GM23338 (cell line): ENCODE data around the gene TBC1D14. TPM values are rescaled to one million over a fixed set of nuclear protein-coding genes. Genes with fewer than 3 reads are reported as not detected.
A peak's percentile ranks its signal among the peaks of the same experiment; 100 is the strongest.

Source experiments
- ATAC-seq: fragments of 200-7000 bp; cut with Tn5 transposase; 3 replicates; pipeline ENCODE4 v1.9.1; 2020
- DNase-seq: peaks from one replicate; pipeline ENCODE4 v3.0.0-alpha.2; 2015; ENCODE audit warnings: low spot score
- H2AFZ ChIP-seq: fragments of 200-600 bp; sonication (generic); 2 replicates; pipeline ENCODE4 v1.8.0; 2016; ENCODE audit warnings: antibody characterized with exemption, mild to moderate bottlenecking, moderate library complexity
- H3F3A ChIP-seq: fragments of 200-600 bp; sonication (generic); replicated peaks from 2 replicates; pipeline ENCODE4 v1.8.0; 2017; ENCODE audit warnings: antibody characterized with exemption, mixed run types, low read depth
- H3K27ac ChIP-seq: fragments of 200-600 bp; sonication (generic); 2 replicates; pipeline ENCODE4 v1.6.1; 2016; ENCODE audit warnings: low read depth
- H3K27me3 ChIP-seq: fragments of 200-600 bp; sonication (generic); 2 replicates; pipeline ENCODE4 v1.8.0; 2016; ENCODE audit warnings: mild to moderate bottlenecking, mixed run types, moderate library complexity; ENCODE audit not compliant: insufficient read depth
- H3K36me3 ChIP-seq: fragments of 200-600 bp; sonication (generic); 2 replicates; pipeline ENCODE4 v1.8.0; 2016; ENCODE audit warnings: mild to moderate bottlenecking; ENCODE audit not compliant: insufficient read depth
- H3K4me1 ChIP-seq: fragments of 200-600 bp; sonication (generic); 2 replicates; pipeline ENCODE4 v1.8.0; 2016; ENCODE audit warnings: mild to moderate bottlenecking, moderate library complexity; ENCODE audit not compliant: insufficient read depth
- H3K4me2 ChIP-seq: fragments of 200-600 bp; sonication (generic); 2 replicates; pipeline ENCODE4 v1.7.1; 2017; ENCODE audit warnings: mixed run types
- H3K4me3 ChIP-seq: fragments of 200-600 bp; sonication (generic); 2 replicates; pipeline ENCODE4 v1.6.1; 2016; ENCODE audit warnings: mixed run types
- H3K79me2 ChIP-seq: fragments of 200-600 bp; sonication (generic); replicated peaks from 2 replicates; pipeline ENCODE4 v1.8.0; 2017; ENCODE audit warnings: mild to moderate bottlenecking; ENCODE audit not compliant: insufficient read depth
- H3K9me2 ChIP-seq: fragments of 200-600 bp; sonication (generic); 2 replicates; pipeline ENCODE4 v1.8.0; 2017; ENCODE audit not compliant: insufficient read depth
- H4K20me1 ChIP-seq: fragments of 200-600 bp; sonication (generic); replicated peaks from 2 replicates; pipeline ENCODE4 v1.8.0; 2017; ENCODE audit warnings: mild to moderate bottlenecking; ENCODE audit not compliant: insufficient read depth
- H3K27ac Mint-ChIP-seq: 2 replicates; pipeline ENCODE4 v1.8.0; 2020; ENCODE audit warnings: inconsistent platforms, mild to moderate bottlenecking, moderate library complexity, mixed read lengths
- H3K27me3 Mint-ChIP-seq: 3 replicates; pipeline ENCODE4 v1.8.0; 2022; ENCODE audit warnings: low read depth, mild to moderate bottlenecking, moderate library complexity, mixed read lengths, inconsistent platforms; ENCODE audit not compliant: insufficient read depth, poor library complexity
- H3K36me3 Mint-ChIP-seq: 3 replicates; pipeline ENCODE4 v1.8.0; 2021; ENCODE audit warnings: low read depth, mild to moderate bottlenecking, inconsistent platforms, moderate library complexity, mixed read lengths
- H3K4me1 Mint-ChIP-seq: 3 replicates; pipeline ENCODE4 v1.8.0; 2020; ENCODE audit warnings: mild to moderate bottlenecking, inconsistent platforms, mixed read lengths
- H3K4me3 Mint-ChIP-seq: 3 replicates; pipeline ENCODE4 v1.8.0; 2021; ENCODE audit warnings: moderate library complexity, mild to moderate bottlenecking, inconsistent platforms, mixed read lengths
- H3K9me3 Mint-ChIP-seq: 3 replicates; pipeline ENCODE4 v1.8.0; 2020; ENCODE audit warnings: moderate library complexity, mild to moderate bottlenecking, inconsistent platforms, mixed read lengths
- CREB1 ChIP-seq: fragments of 250-450 bp; sonication (Bioruptor Pico); IDR thresholded peaks from 2 replicates; pipeline ENCODE4 v1.5.0; 2020; ENCODE audit warnings: low read depth, mild to moderate bottlenecking, moderate library complexity
- EZH2phosphoT487 ChIP-seq: fragments of 200-600 bp; sonication (generic); IDR thresholded peaks from one replicate; pipeline ENCODE4 v1.8.1; 2018; ENCODE audit warnings: antibody characterized with exemption; ENCODE audit not compliant: unreplicated experiment
- JUNB ChIP-seq: IDR thresholded peaks from one replicate; pipeline ENCODE4 v1.6.1; 2016; ENCODE audit warnings: antibody characterized with exemption; ENCODE audit not compliant: unreplicated experiment
- POLR2AphosphoS5 ChIP-seq: IDR thresholded peaks from 2 replicates; pipeline ENCODE4 v1.6.1; 2016; ENCODE audit warnings: antibody characterized with exemption, low read depth
- STAT1 ChIP-seq: IDR thresholded peaks from one replicate; pipeline ENCODE4 v1.6.1; 2016; ENCODE audit warnings: antibody characterized with exemption; ENCODE audit not compliant: unreplicated experiment
- ZNF114 ChIP-seq: fragments of 250-450 bp; sonication (Bioruptor Pico); IDR thresholded peaks from 2 replicates; pipeline ENCODE4 v1.5.0; 2020; ENCODE audit warnings: mild to moderate bottlenecking, moderate library complexity
- ZNF331 ChIP-seq: fragments of 250-450 bp; sonication (Bioruptor Pico); IDR thresholded peaks from 2 replicates; pipeline ENCODE4 v1.5.0; 2020; ENCODE audit warnings: low read depth, mild to moderate bottlenecking, moderate library complexity
- polyA plus RNA-seq: library from polyadenylated mRNA; unstranded; fragments of >200 nt; fragmentation: Nextera tagmentation; extraction: Ambion mirVana; gene quantifications from 2 replicates; pipeline ENCODE4 v1.2.1, GENCODE V29; 2016
- total RNA-seq: library from RNA; depleted of rRNA; stranded (reverse); fragments of >200 nt; shearing (Covaris generic); gene quantifications from 2 replicates; pipeline ENCODE4 v1.2.3, GENCODE V29; 2014
- TF ChIP-seq, protein P1 (sequence below): fragments of 250-450 bp; sonication (Bioruptor Pico); IDR thresholded peaks from 2 replicates; pipeline ENCODE4 v1.5.0; 2020; ENCODE audit warnings: mild to moderate bottlenecking, moderate library complexity

The TBC1D14 gene
- total and polyA plus RNA-seq, 2 experiments from 2014 or later, result 18.2 to 59.7 TPM

DNA sequence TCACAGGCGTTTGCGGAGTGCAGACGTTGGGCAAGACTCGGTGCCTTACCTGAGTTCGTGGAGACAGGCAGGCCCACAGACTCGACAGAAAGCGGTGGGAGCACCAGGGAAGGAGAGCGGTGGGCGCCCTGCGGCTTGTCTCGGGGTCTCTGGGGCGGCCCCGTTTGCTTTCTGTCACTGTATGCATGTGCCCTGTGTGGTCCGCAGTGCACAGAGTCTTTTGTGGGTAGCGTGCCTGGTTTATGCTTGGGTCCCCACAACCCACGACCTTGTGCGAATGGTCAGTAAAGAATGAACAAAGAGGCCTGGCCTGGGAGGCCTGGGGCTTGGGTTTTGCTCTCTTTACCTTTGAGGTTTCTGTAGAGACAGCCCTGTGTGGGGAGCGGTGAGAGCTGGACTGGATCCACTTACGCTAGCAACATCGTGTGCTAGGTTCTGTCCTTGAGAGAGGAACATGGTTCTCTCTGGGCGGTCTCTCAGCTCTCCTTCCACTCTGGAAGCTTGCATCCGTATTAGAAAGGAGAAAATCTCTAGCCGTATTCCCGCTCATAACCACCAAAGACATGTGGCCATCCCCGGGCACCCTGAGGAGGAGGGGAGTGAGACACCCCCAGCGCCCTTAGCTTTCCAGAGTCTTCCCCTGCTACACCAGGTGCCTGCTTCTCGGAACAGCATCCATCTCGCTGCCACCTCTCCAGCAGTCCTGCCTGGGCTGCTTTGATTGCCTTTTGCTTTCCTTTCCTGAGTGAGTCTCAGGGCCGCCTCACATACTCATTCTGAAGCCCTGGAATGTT is 134.7 kb downstream of the TBC1D14 start:
- H3K79me2 ChIP-seq, result peaks cover 53% of the 10 kb centered on the region
- H3K27ac Mint-ChIP-seq, result no peak overlapping the region

More for the DNA sequence above, 134.7 kb downstream of the TBC1D14 start:
- ATAC-seq, result no peak
- H3K27me3 ChIP-seq, result peaks cover 32% of the 10 kb centered on the region
- Mint-ChIP-seq H3K27me3 (peaks cover 32% of the 10 kb centered on the region), H3K36me3 (no peaks in the 10 kb centered on the region; the same call in 2 of the 3 replicates), H3K4me3 (peak overlapping the region; percentile 84), H3K4me1 (peaks cover 51% of the 10 kb centered on the region), H3K9me3 (no peaks in the 10 kb centered on the region; the same call in 1 of the 3 replicates)
- H3K4me1 ChIP-seq, result peaks cover 9% of the 10 kb centered on the region; the same call in 1 of the 2 replicates
- H2AFZ ChIP-seq, result no peak overlapping the region
- TF ChIP-seq JUNB (no peak), POLR2AphosphoS5 (no peak), ZNF114 (CRISPR knock-in tag) (no peak), ZNF331 (CRISPR knock-in tag) (no peak), CREB1 (CRISPR knock-in tag) (no peak), EZH2phosphoT487 (no peak), STAT1 (no peak)
- TF ChIP-seq, protein P1, sequence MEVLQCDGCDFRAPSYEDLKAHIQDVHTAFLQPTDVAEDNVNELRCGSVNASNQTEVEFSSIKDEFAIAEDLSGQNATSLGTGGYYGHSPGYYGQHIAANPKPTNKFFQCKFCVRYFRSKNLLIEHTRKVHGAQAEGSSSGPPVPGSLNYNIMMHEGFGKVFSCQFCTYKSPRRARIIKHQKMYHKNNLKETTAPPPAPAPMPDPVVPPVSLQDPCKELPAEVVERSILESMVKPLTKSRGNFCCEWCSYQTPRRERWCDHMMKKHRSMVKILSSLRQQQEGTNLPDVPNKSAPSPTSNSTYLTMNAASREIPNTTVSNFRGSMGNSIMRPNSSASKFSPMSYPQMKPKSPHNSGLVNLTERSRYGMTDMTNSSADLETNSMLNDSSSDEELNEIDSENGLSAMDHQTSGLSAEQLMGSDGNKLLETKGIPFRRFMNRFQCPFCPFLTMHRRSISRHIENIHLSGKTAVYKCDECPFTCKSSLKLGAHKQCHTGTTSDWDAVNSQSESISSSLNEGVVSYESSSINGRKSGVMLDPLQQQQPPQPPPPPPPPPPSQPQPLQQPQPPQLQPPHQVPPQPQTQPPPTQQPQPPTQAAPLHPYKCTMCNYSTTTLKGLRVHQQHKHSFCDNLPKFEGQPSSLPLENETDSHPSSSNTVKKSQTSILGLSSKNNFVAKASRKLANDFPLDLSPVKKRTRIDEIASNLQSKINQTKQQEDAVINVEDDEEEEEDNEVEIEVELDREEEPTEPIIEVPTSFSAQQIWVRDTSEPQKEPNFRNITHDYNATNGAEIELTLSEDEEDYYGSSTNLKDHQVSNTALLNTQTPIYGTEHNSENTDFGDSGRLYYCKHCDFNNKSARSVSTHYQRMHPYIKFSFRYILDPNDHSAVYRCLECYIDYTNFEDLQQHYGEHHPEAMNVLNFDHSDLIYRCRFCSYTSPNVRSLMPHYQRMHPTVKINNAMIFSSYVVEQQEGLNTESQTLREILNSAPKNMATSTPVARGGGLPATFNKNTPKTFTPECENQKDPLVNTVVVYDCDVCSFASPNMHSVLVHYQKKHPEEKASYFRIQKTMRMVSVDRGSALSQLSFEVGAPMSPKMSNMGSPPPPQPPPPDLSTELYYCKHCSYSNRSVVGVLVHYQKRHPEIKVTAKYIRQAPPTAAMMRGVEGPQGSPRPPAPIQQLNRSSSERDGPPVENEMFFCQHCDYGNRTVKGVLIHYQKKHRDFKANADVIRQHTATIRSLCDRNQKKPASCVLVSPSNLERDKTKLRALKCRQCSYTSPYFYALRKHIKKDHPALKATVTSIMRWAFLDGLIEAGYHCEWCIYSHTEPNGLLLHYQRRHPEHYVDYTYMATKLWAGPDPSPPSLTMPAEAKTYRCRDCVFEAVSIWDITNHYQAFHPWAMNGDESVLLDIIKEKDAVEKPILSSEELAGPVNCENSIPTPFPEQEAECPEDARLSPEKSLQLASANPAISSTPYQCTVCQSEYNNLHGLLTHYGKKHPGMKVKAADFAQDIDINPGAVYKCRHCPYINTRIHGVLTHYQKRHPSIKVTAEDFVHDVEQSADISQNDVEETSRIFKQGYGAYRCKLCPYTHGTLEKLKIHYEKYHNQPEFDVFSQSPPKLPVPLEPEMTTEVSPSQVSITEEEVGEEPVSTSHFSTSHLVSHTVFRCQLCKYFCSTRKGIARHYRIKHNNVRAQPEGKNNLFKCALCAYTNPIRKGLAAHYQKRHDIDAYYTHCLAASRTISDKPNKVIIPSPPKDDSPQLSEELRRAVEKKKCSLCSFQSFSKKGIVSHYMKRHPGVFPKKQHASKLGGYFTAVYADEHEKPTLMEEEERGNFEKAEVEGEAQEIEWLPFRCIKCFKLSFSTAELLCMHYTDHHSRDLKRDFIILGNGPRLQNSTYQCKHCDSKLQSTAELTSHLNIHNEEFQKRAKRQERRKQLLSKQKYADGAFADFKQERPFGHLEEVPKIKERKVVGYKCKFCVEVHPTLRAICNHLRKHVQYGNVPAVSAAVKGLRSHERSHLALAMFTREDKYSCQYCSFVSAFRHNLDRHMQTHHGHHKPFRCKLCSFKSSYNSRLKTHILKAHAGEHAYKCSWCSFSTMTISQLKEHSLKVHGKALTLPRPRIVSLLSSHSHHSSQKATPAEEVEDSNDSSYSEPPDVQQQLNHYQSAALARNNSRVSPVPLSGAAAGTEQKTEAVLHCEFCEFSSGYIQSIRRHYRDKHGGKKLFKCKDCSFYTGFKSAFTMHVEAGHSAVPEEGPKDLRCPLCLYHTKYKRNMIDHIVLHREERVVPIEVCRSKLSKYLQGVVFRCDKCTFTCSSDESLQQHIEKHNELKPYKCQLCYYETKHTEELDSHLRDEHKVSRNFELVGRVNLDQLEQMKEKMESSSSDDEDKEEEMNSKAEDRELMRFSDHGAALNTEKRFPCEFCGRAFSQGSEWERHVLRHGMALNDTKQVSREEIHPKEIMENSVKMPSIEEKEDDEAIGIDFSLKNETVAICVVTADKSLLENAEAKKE (CRISPR knock-in tag), result no peak
- H3K4me3 ChIP-seq, result peak overlapping the region; percentile 89
- no peak overlapping the region for H3K27ac ChIP-seq
- no peaks in the 10 kb centered on the region for H3K36me3 ChIP-seq
- peak overlapping the region; percentile 93 for H3K4me2 ChIP-seq
- DNase-seq, result no peak
- H3F3A ChIP-seq, result 0 out of 2 replicates have a peak, but pooled peaks cover 3% of the 10 kb centered on the region
- peaks cover 40% of the 10 kb centered on the region for H4K20me1 ChIP-seq
- H3K9me2 ChIP-seq, result no peaks in the 10 kb centered on the region
